ENCODE data around the gene DNMBP. TPM values are rescaled to one million over a fixed set of nuclear protein-coding genes. Genes with fewer than 3 reads are reported as not detected.
A peak's percentile ranks its signal among the peaks of the same experiment; 100 is the strongest.

DNMBP gene
- total RNA-seq, 5 donors from 2014 or later (not counting 1 experiment from before 2014, with no cell fraction given), result 4.4 to 5.8 (median 4.6) TPM

DNA sequence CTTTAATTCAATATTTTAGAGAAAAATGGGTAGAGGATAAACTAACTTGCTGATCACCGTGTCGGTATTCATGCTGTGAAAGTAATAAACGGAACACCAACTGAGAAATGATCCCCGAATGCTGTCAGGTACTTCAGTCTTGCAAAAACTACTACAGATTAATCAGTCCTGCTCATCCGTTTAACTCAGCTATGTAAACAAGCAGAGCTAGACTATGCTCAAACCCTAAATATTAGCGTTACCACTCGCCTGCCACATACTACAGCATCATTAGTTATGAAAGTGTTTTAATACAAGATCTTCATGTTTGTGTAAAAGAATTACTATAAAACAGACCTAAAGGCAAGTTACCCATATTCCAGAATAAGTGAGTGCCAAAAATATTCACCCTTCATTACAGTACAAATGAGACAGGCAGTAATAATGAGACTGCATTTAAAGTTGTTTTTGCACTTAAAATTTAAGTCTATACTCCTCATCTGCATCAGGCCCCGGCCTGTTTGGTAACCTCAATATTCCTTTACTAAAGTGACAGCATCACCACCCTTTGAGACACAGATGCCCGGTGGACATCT, 952 bp downstream of the DNMBP start:
- Histone ChIP-seq H3K4me1 (ENCODE audit: control insufficient read depth in 1 of 2, extremely low read depth in 1 of 2, insufficient read depth in 2 of 2, low read length in 2 of 2) (peaks cover 13 to 16% of the 10 kb centered on the region in 2 experiments), H3K4me3 (ENCODE audit: control insufficient read depth in 1 of 2, extremely low read depth in 1 of 2, low read length in 1 of 2) (peak overlapping the region; percentile 70 to 94), H3K36me3 (ENCODE audit: control insufficient read depth in 2 of 2, extremely low read depth in 1 of 2, insufficient read depth in 1 of 2, low read length in 1 of 2) (no peaks in the 10 kb centered on the region), H3K27ac (ENCODE audit: low read length) (no peak overlapping the region), H3K9me3 (no peaks in the 10 kb centered on the region), H3K27me3 (replicated peaks in 1 of 2; ENCODE audit: control insufficient read depth in 2 of 2, extremely low read depth in 1 of 2, insufficient read depth in 2 of 2, low read length in 1 of 2) (no peaks in the 10 kb centered on the region)
- no peaks in the 10 kb centered on the region for H3K27me3 Mint-ChIP-seq
- peak overlapping the region; percentile 81 to 88 (median 82) for H3K4me3 Mint-ChIP-seq
- DNase-seq, result no peak
- no peak for ATAC-seq (replicated peaks in 1 of 4)
- CTCF ChIA-PET, result interaction anchor here (0.5 to 1.8 kb wide), 5 partner anchors 9 to 232 kb away, joined by 3 to 7 read pairs (median 3); no protein-coding TSS in a partner anchor
- peak overlapping the region in 1 of 2 donors; percentile 16 for H3K27ac Mint-ChIP-seq
- H3K36me3 Mint-ChIP-seq, result no peaks in the 10 kb centered on the region
- H3K9me3 Mint-ChIP-seq, result no peaks in the 10 kb centered on the region
- POLR2A ChIA-PET, result interaction anchor here in 1 of 2 donors (0.6 kb wide), 1 partner anchor 38 kb away, joined by 5 read pairs; no protein-coding TSS in a partner anchor
- H3K4me1 Mint-ChIP-seq, result peaks cover 35 to 58% (median 44%) of the 10 kb centered on the region in 3 donors
- WGBS (ENCODE audit: insufficient coverage), result 61% methylated on average over 5 of the region's 9 CpGs

- H3K4me1 Mint-ChIP-seq, result peaks cover 35 to 53% (median 44%) of the 10 kb centered on the region in 3 donors
- CTCF ChIA-PET, result interaction anchor here (0.5 to 1.8 kb wide), 5 partner anchors 13 to 233 kb away, joined by 3 to 7 read pairs (median 6); no protein-coding TSS in a partner anchor
- H3K4me3 Mint-ChIP-seq, result peak overlapping the region; percentile 63 to 88 (median 82)
- 100% methylated on average over 1 of the region's 6 CpGs for WGBS (ENCODE audit: insufficient coverage)
- H3K36me3 Mint-ChIP-seq, result no peaks in the 10 kb centered on the region
- H3K27ac Mint-ChIP-seq, result no peak overlapping the region
- no peaks in the 10 kb centered on the region for H3K27me3 ChIP-seq (replicated peaks in 1 of 2; ENCODE audit: control insufficient read depth in 2 of 2, extremely low read depth in 1 of 2, insufficient read depth in 2 of 2, low read length in 1 of 2)
- H3K4me1 ChIP-seq (ENCODE audit: control insufficient read depth in 1 of 2, extremely low read depth in 1 of 2, insufficient read depth in 2 of 2, low read length in 2 of 2), result peaks cover 13 to 16% of the 10 kb centered on the region in 2 experiments
- DNase-seq, result no peak
- no peak for ATAC-seq (replicated peaks in 1 of 4)
- no peaks in the 10 kb centered on the region for H3K36me3 ChIP-seq (ENCODE audit: control insufficient read depth in 2 of 2, extremely low read depth in 1 of 2, insufficient read depth in 1 of 2, low read length in 1 of 2)
- POLR2A ChIA-PET, result interaction anchor here in 1 of 2 donors (0.6 kb wide), 1 partner anchor 39 kb away, joined by 5 read pairs; no protein-coding TSS in a partner anchor
- no peak overlapping the region for H3K27ac ChIP-seq (ENCODE audit: low read length)
- no peaks in the 10 kb centered on the region for H3K9me3 Mint-ChIP-seq
- no peak overlapping the region for H3K4me3 ChIP-seq (ENCODE audit: control insufficient read depth in 1 of 2, extremely low read depth in 1 of 2, low read length in 1 of 2)
- no peaks in the 10 kb centered on the region for H3K9me3 ChIP-seq
- no peaks in the 10 kb centered on the region for H3K27me3 Mint-ChIP-seq
Observed at GRCh38 chr10:100008142-100008522, 1.6 kb downstream of the DNMBP start.

- ATAC-seq (replicated peaks in 1 of 4) (no peak), DNase-seq (no peak)
- Histone ChIP-seq H3K4me3 (ENCODE audit: control insufficient read depth in 1 of 2, extremely low read depth in 1 of 2, low read length in 1 of 2) (no peak overlapping the region), H3K9me3 (no peaks in the 10 kb centered on the region), H3K27me3 (replicated peaks in 1 of 2; ENCODE audit: control insufficient read depth in 2 of 2, extremely low read depth in 1 of 2, insufficient read depth in 2 of 2, low read length in 1 of 2) (no peaks in the 10 kb centered on the region), H3K4me1 (ENCODE audit: control insufficient read depth in 1 of 2, extremely low read depth in 1 of 2, insufficient read depth in 2 of 2, low read length in 2 of 2) (peaks cover 13 to 16% of the 10 kb centered on the region in 2 experiments), H3K27ac (ENCODE audit: low read length) (no peak overlapping the region), H3K36me3 (ENCODE audit: control insufficient read depth in 2 of 2, extremely low read depth in 1 of 2, insufficient read depth in 1 of 2, low read length in 1 of 2) (no peaks in the 10 kb centered on the region)
- Mint-ChIP-seq H3K36me3 (no peaks in the 10 kb centered on the region), H3K27me3 (no peaks in the 10 kb centered on the region), H3K4me3 (peak overlapping the region; percentile 63 to 88 (median 82)), H3K9me3 (no peaks in the 10 kb centered on the region), H3K27ac (no peak overlapping the region), H3K4me1 (peaks cover 35 to 53% (median 44%) of the 10 kb centered on the region in 3 donors)
- POLR2A ChIA-PET, result no interaction called here
- CTCF ChIA-PET, result interaction anchor here (0.6 to 1.1 kb wide), 4 partner anchors 12 to 162 kb away, joined by 3 to 7 read pairs (median 3); no protein-coding TSS in a partner anchor
- WGBS (ENCODE audit: insufficient coverage), result 65% methylated on average over 2 of the region's 10 CpGs
Observed at GRCh38 chr10:100007231-100008141, 2.3 kb downstream of the DNMBP start.

DNA sequence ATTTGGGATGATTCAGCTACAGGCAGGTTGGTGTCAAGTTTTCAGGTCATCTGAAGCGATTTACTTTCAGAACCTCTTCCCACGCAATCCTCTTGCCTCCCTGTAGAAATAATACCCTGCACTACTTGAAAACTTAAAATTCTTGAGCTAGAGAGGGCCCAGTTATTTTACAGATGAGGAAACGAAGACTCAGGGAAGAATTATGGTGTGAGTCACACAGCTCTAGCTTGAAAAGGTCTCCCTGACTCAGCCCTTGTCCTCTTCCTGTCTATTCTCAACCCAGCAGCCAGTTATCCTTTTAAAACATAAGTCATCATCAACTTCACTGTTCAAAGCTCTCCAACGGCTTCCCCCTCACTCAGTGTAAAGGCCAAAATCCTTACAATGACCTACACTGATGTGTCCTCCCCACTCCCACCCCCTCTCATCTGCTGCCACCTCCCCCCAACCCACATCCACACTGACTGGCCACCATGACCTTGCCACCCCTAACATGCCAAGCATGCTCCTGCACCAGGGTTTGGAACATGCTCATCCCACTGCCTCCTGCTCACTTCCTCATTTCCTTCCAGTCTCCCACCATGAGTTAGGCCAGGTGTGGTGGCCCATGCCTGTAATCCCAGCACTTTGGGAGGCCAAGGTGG, 3.4 kb downstream of the DNMBP start:
- no peak for DNase-seq
- 0% methylated on average over 1 of the region's 4 CpGs for WGBS (ENCODE audit: insufficient coverage)

GRCh38 chr10:100004805-100005510, 4.8 kb downstream of the DNMBP start:
- WGBS (ENCODE audit: insufficient coverage), result no CpG with 5 or more reads among the region's 3 CpGs
- Mint-ChIP-seq H3K9me3 (no peaks in the 10 kb centered on the region), H3K4me3 (no peak overlapping the region), H3K4me1 (peaks cover 26 to 43% (median 36%) of the 10 kb centered on the region in 3 donors), H3K27me3 (peaks cover 0 to 1% of the 10 kb centered on the region in 2 donors), H3K27ac (no peak overlapping the region), H3K36me3 (peaks cover 1% of the 10 kb centered on the region)
- Histone ChIP-seq H3K4me1 (ENCODE audit: control insufficient read depth in 1 of 2, extremely low read depth in 1 of 2, insufficient read depth in 2 of 2, low read length in 2 of 2) (peaks cover 9 to 16% of the 10 kb centered on the region in 2 experiments), H3K9me3 (no peaks in the 10 kb centered on the region), H3K4me3 (ENCODE audit: control insufficient read depth in 1 of 2, extremely low read depth in 1 of 2, low read length in 1 of 2) (no peak overlapping the region), H3K27ac (ENCODE audit: low read length) (no peak overlapping the region), H3K36me3 (ENCODE audit: control insufficient read depth in 2 of 2, extremely low read depth in 1 of 2, insufficient read depth in 1 of 2, low read length in 1 of 2) (no peaks in the 10 kb centered on the region), H3K27me3 (replicated peaks in 1 of 2; ENCODE audit: control insufficient read depth in 2 of 2, extremely low read depth in 1 of 2, insufficient read depth in 2 of 2, low read length in 1 of 2) (no peaks in the 10 kb centered on the region)
- DNase-seq, result no peak
- ATAC-seq (replicated peaks in 1 of 4), result no peak
- ChIA-PET CTCF (interaction anchor here in 1 of 2 donors (0.6 kb wide), 1 partner anchor 25 kb away, joined by 4 read pairs; no protein-coding TSS in a partner anchor), POLR2A (no interaction called here)

More for the DNA sequence above, 3.4 kb downstream of the DNMBP start:
- H3K27me3 Mint-ChIP-seq, result no peaks in the 10 kb centered on the region
- no peaks in the 10 kb centered on the region for H3K9me3 Mint-ChIP-seq
- no peaks in the 10 kb centered on the region for H3K36me3 ChIP-seq (ENCODE audit: control insufficient read depth in 2 of 2, extremely low read depth in 1 of 2, insufficient read depth in 1 of 2, low read length in 1 of 2)
- H3K4me1 Mint-ChIP-seq, result peaks cover 35 to 52% (median 44%) of the 10 kb centered on the region in 3 donors
- ChIA-PET POLR2A (no interaction called here), CTCF (no interaction called here)
- H3K27me3 ChIP-seq (replicated peaks in 1 of 2; ENCODE audit: control insufficient read depth in 2 of 2, extremely low read depth in 1 of 2, insufficient read depth in 2 of 2, low read length in 1 of 2), result no peaks in the 10 kb centered on the region
- H3K36me3 Mint-ChIP-seq, result no peaks in the 10 kb centered on the region
- H3K27ac ChIP-seq (ENCODE audit: low read length), result no peak overlapping the region
- H3K9me3 ChIP-seq, result no peaks in the 10 kb centered on the region
- peak overlapping the region; percentile 15 to 28 for H3K27ac Mint-ChIP-seq
- no peak overlapping the region for H3K4me3 ChIP-seq (ENCODE audit: control insufficient read depth in 1 of 2, extremely low read depth in 1 of 2, low read length in 1 of 2)
- ATAC-seq (replicated peaks in 1 of 4), result no peak
- H3K4me1 ChIP-seq (ENCODE audit: control insufficient read depth in 1 of 2, extremely low read depth in 1 of 2, insufficient read depth in 2 of 2, low read length in 2 of 2), result peaks cover 13 to 16% of the 10 kb centered on the region in 2 experiments
- H3K4me3 Mint-ChIP-seq, result no peak overlapping the region

Measured in T-cell (primary cell).